GM12801 (cell line): ENCODE measurements around the gene SLC9A9.

Source experiments
- CTCF ChIP-seq: IDR thresholded peaks from one replicate; pipeline ENCODE4 v1.5.1; 2011; ENCODE audit warnings: control low read depth; ENCODE audit not compliant: insufficient read length; ENCODE audit errors: extremely low read depth

SLC9A9 gene

DNA sequence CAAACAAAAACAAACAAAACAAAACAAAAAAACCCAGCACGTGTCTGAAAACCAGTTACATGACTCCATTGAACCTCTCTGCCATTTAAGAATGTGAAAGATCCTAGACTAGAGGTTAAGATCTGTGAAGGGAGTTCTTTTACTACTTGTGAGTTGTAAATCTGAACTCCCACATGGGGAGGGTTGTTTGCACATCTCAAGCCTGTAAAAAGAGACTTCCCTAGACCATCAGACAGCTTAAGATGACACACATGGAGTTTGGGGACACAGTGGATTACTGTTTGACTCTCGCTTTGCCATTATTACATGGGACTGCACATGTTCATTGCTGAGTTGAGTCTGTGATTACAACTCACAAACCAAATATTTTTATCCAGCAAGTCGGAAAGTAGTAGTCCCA is 171.5 kb downstream of the SLC9A9 start:
- no peak for TF ChIP-seq CTCF

DNA sequence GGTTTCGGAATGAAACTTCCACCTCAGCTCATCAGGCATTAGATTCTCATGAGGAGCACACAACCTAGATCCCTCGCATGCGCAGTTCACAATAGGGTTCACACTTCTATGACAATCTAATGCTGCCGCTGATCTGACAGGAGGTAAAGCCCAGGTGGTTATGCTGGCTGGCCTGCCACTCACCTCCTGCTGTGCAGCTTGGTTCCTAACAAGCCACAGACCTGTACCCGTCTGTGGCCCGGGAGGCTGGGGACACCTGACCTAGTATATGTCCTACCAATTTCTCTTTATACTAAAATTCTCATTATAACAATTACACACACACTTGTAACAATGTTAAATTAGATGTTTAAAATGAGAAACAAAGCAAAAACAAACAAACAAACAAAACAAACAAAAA is 172.2 kb downstream of the SLC9A9 start:
- no peak for TF ChIP-seq CTCF

- peak; percentile 67 for TF ChIP-seq CTCF
Measured at GRCh38 chr3:143674100-143674968, 173.9 kb downstream of the SLC9A9 start.

GRCh38 chr3:143672396-143673165 is 175.7 kb downstream of the SLC9A9 start:
- TF ChIP-seq CTCF, result no peak

- no peak for TF ChIP-seq CTCF
Measured at GRCh38 chr3:143671626-143672025, 176.6 kb downstream of the SLC9A9 start.

DNA sequence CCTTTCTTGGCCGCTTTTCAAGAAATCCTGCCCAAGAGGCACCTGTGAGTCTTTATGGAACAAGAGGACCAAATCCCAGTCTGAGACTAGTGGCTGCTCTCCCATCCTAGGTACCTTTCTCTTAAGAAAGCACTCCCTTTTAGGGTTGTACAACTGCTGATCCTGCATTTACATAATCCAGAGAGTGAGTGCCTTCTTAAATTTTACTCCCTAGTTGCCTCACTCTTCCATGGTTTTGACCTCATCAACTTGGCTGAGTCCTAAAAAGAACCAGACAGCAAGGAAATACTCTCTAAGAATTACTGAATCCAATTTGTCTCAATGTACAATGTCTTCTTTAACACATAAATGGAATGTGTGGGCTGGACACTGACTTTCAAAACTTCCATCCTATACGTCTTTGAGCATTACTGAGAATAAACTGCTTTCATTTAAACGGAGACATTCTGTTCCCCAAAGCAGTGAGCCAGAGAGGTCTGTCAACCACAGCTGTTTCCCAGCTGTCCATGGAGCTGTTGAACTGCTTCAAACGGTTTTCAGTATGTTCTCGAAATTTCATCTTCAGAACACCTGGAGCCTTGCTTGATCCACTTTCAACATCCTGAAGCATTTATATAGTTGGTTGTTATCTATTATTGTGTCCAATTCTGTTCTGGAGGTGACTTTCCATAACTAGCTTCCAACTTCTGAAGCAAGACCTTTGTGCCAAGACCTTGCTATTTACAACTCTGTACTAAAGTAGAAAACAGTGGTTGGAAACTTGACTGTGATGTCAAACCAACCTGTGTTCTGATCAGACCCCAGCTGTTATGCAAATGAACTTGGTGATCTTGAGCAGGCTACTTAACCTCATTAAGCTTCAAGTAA is 179.1 kb downstream of the SLC9A9 start:
- TF ChIP-seq CTCF, result no peak

GRCh38 chr3:143668385-143668784 is 179.9 kb downstream of the SLC9A9 start:
- no peak for TF ChIP-seq CTCF
